HUES6 (cell line): Measurements from ENCODE around the gene ANKRD18B.
"Not testable (repeated sequence)": the region's sequence is repeated elsewhere in the genome, so short reads cannot be mapped to it uniquely, and the experiment has no call there.

Experiments used
- H3K27ac ChIP-seq: 2 replicates; pipeline ENCODE4 v1.7.0; 2013; ENCODE audit warnings: low read depth, mild to moderate bottlenecking, low read length, inconsistent platforms
- H3K27me3 ChIP-seq: 2 replicates; pipeline ENCODE4 v1.6.1; 2013; ENCODE audit warnings: low read length; ENCODE audit not compliant: control insufficient read depth, insufficient read depth
- H3K36me3 ChIP-seq: 2 replicates; pipeline ENCODE4 v1.6.1; 2013; ENCODE audit warnings: low read length; ENCODE audit not compliant: control insufficient read depth, insufficient read depth
- H3K4me1 ChIP-seq: 2 replicates; pipeline ENCODE4 v1.6.1; 2013; ENCODE audit warnings: low read length; ENCODE audit not compliant: control insufficient read depth, insufficient read depth
- H3K4me3 ChIP-seq: 2 replicates; pipeline ENCODE4 v1.5.1; 2013; ENCODE audit warnings: low read depth, low read length
- H3K9ac ChIP-seq: one replicate; pipeline ENCODE4 v1.6.1; 2013; ENCODE audit warnings: mild to moderate bottlenecking, low read length
- H3K9me3 ChIP-seq: 2 replicates; pipeline ENCODE4 v1.6.1; 2013; ENCODE audit warnings: low read depth, low read length; ENCODE audit not compliant: control insufficient read depth, insufficient read depth

The ANKRD18B gene

GRCh38 chr9:33579996-33580395 is 55.9 kb downstream of the ANKRD18B start:
- H3K27ac ChIP-seq, H3K9me3 ChIP-seq, H3K4me3 ChIP-seq: not testable (repeated sequence)

DNA sequence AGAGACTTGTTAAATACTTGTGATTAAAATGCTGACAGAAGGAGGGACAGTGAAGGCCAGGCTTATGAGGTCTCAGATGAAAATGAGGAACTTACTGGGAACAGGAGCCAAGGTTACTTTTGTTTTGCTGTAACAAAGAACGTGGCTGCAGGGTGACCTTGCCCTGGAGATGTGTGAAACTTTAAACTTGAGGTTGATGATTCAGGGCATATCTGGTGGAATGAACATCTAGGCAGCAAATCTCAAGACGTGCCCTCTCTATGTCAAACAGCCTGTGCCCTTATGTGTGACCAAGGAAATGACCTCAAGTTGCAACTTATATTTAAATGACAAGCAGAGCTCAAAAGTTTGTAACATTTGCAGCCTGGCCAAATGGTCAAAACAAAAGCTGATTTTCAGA is 58.6 kb downstream of the ANKRD18B start:
- H3K4me3 ChIP-seq, H3K27me3 ChIP-seq, H3K9ac ChIP-seq, H3K9me3 ChIP-seq, H3K27ac ChIP-seq, H3K36me3 ChIP-seq, H3K4me1 ChIP-seq: not testable (repeated sequence)

More at GRCh38 chr9:33579996-33580395, 55.9 kb downstream of the ANKRD18B start:
- not testable (repeated sequence) for H3K36me3 ChIP-seq, H3K9ac ChIP-seq, H3K27me3 ChIP-seq, H3K4me1 ChIP-seq

GRCh38 chr9:33586128-33586527 is 62.1 kb downstream of the ANKRD18B start:
- H3K36me3 ChIP-seq, H3K9ac ChIP-seq, H3K27ac ChIP-seq, H3K4me3 ChIP-seq, H3K27me3 ChIP-seq, H3K9me3 ChIP-seq, H3K4me1 ChIP-seq: not testable (repeated sequence)

DNA sequence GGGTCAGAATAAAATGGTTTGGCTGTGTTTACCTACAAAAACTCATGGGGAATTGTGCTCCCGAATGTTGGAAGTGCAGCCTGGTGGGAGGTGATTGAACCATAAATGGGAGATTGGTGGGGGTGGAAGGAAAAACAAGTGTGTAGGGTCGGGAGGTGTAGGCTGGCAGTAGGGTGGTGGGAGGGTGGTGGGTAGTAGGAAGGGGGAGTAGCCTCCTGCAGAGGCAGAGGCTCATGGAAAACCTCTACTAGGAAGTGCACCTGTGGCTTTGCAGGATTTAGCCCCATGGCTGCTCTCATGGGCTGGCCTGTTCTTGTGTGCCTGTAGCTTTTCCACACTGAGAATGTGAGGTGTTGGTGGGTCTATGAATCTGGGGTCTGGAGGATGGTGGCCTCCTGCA is 63.7 kb downstream of the ANKRD18B start:
- not testable (repeated sequence) for H3K9me3 ChIP-seq, H3K4me1 ChIP-seq, H3K9ac ChIP-seq, H3K27me3 ChIP-seq, H3K36me3 ChIP-seq, H3K4me3 ChIP-seq, H3K27ac ChIP-seq

DNA sequence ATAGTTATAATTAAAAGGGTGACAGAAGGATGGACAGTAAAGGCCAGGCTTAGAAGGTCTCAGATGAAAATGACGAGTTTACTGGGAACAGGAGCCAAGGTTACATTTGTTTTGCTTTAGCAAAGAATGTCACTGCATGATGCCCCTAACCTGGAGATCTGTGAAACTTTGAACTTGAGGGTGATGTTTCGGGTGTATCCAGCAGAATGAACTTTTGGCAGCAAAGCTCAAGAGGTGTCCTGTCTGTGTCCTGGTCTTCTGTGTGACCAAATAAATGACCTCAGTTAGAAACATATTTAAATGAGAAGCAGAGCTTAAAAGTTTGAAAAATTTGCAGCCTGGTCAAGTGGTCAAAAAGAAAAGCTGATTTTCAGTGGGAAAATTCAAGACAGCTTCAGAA is 64.8 kb downstream of the ANKRD18B start:
- H3K27ac ChIP-seq, H3K9ac ChIP-seq, H3K4me1 ChIP-seq, H3K27me3 ChIP-seq, H3K4me3 ChIP-seq, H3K9me3 ChIP-seq, H3K36me3 ChIP-seq: not testable (repeated sequence)

GRCh38 chr9:33590857-33591256 is 66.8 kb downstream of the ANKRD18B start:
- not testable (repeated sequence) for H3K9me3 ChIP-seq, H3K36me3 ChIP-seq, H3K4me3 ChIP-seq, H3K27me3 ChIP-seq, H3K4me1 ChIP-seq, H3K9ac ChIP-seq, H3K27ac ChIP-seq

DNA sequence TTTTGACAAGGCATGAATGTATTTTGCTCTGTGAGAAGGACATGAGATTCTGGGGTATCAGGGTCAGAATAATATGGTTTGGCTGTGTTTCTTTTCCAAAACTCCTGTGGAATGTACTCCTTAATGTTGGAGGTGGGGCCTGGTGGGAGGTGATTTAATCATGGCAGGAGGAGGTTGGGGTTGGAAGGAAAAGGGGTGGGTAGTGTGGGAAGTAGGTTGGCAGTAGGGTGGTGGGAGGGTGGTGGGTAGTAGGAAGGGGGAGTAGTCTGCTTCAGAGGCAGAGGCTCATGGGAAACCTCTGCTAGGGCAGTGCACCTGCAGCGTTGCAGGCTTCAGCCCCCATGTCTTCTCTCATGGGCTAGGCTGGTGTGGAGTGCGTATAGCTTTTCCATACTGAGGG is 72.9 kb downstream of the ANKRD18B start:
- H3K27ac ChIP-seq, H3K9me3 ChIP-seq, H3K4me1 ChIP-seq, H3K27me3 ChIP-seq, H3K9ac ChIP-seq, H3K4me3 ChIP-seq, H3K36me3 ChIP-seq: not testable (repeated sequence)

DNA sequence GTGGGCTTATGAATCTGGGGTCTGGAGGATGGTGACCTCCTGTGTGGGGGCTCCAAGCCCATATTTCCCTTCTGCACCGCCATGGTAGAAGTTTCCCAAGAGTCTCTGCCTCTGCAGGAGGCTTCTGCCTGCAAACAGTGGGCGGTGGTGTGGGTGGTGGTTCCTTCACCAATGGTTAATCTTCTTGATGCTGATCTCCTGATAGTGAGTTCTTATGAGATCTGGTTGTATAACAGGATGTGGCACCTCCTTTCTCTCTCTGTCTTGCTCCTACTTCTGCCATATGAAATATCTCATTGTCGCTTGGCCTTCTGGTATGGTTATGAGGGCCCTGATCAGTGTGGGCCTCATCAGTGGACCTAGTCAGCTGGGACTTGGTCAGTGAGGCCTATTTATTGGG is 73.3 kb downstream of the ANKRD18B start:
- not testable (repeated sequence) for H3K4me1 ChIP-seq, H3K9ac ChIP-seq, H3K36me3 ChIP-seq, H3K4me3 ChIP-seq, H3K9me3 ChIP-seq, H3K27me3 ChIP-seq, H3K27ac ChIP-seq

DNA sequence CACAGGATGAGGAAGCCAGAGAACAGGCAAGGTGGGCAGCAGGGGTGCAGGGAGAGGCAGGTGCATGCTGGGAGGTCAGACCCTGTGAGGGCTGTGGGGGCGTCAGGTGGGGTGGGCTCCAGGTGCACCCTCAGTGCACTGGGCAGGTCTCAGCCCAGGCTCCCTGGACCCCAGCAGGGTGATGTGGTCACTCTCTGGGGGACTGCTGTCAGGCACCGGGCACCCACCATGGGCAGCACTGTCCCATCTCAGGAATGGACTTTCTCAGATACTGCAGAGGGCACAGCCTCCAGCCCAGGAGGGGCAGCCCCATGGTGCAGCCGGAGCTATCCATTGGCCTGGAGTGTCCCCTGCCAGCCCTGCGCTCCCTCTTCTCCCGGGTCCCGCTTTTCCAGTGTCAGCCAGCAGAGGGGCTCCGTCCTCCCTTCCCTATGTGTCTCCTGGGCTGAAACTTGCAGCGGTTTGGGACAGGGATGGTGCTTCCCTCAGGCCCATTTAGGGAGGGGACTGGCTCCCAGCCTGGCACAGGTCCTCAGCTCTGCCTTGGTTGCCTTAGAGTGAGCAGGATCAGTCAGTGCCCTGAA is 74.8 kb downstream of the ANKRD18B start:
- H3K27me3 ChIP-seq, H3K9ac ChIP-seq, H3K27ac ChIP-seq, H3K36me3 ChIP-seq, H3K4me1 ChIP-seq, H3K9me3 ChIP-seq, H3K4me3 ChIP-seq: not testable (repeated sequence)

- H3K4me3 ChIP-seq, H3K9ac ChIP-seq, H3K27me3 ChIP-seq, H3K27ac ChIP-seq, H3K9me3 ChIP-seq, H3K4me1 ChIP-seq, H3K36me3 ChIP-seq: not testable (repeated sequence)
Measured at GRCh38 chr9:33600911-33601310, 76.9 kb downstream of the ANKRD18B start.

DNA sequence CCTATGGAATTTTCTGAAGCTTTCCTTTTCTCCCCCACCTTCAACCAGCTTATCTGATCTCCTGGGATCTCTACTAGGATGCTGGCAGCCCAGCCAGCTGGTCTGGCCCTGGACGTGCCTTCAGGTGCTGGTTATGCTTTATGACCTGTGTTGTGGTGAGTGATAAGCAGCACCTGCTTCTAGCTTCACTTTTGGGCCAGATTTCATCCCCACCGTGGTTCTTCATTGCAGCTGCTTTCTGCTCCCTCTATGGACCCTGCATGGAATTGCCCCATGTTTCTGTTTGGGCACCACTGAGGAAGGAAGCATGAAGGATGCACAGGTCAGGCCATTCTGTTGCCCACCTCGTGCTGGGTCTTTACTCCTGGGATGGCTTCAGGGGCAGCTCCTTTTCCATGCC is 80.2 kb downstream of the ANKRD18B start:
- not testable (repeated sequence) for H3K27ac ChIP-seq, H3K27me3 ChIP-seq, H3K4me1 ChIP-seq, H3K36me3 ChIP-seq, H3K4me3 ChIP-seq, H3K9me3 ChIP-seq, H3K9ac ChIP-seq

DNA sequence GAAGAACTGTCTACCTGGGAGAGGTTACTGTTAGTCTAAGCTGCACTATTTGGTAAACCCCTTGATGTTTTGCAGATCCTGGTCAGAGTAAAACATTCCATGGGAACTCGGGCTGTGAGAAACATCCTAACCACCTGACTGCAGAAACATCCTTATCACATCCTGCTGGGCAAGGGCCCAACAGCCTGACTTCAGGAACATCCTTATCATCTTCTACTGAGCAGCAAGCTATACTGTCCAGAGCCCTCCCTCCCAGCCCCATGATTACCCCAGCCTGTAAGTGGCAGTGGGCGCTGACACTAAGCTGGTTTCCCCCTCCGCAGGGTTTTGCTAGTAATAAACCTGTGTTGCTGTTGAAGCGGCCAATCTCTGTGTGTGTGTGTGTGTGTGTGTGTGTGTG is 80.9 kb downstream of the ANKRD18B start:
- not testable (repeated sequence) for H3K27me3 ChIP-seq, H3K4me1 ChIP-seq, H3K9me3 ChIP-seq, H3K4me3 ChIP-seq, H3K27ac ChIP-seq, H3K36me3 ChIP-seq, H3K9ac ChIP-seq
